HCT116 (cell line): ENCODE data around the gene IFNA8. TPM values are rescaled to one million over a fixed set of nuclear protein-coding genes. Genes with fewer than 3 reads are reported as not detected.

Experiments used
- ATAC-seq: fragments of 200-7000 bp; cut with Tn5 transposase; 2 replicates; pipeline ENCODE4 v1.9.1; 2020; ENCODE audit warnings: mild to moderate bottlenecking, moderate library complexity
- BruUV-seq: library from RNA; stranded (reverse); fragments of 400-500 nt; replicated peaks from 2 replicates; lab custom pipeline; 2021; lab: Mats Ljungman, UMichigan
- CTCF ChIA-PET: fragments of 300-600 bp; sonication (Branson Sonifier 250); formaldehyde crosslinking; loops from one replicate; lab custom pipeline; 2021; ENCODE audit warnings: antibody characterized with exemption; lab: Charles Lee
- POLR2A ChIA-PET: fragments of 300-600, 350-600 bp; sonication (Branson Sonifier 250); formaldehyde crosslinking; loops from one replicate; lab custom pipeline; 2021; ENCODE audit warnings: antibody characterized with exemption; lab: Charles Lee
- RAD21 ChIA-PET, 2 experiments: fragments of 300-600 bp; sonication (Branson Sonifier 250); formaldehyde crosslinking; loops; one replicate each; lab custom pipeline; 2023; ENCODE audit warnings: low total read pairs in 2 of 2; ENCODE audit not compliant: uncharacterized antibody in 2 of 2, unreplicated experiment in 2 of 2, low non-redundant PET in 1 of 2; lab: Charles Lee
- DNase-seq: peaks from one replicate; pipeline ENCODE4 v3.0.0-alpha.2; 2010; ENCODE audit warnings: low read depth, low spot score
- H2AFZ ChIP-seq: fragments of 200-600 bp; shearing (Covaris generic), sonication (generic); 2 replicates; pipeline ENCODE4 v1.6.1; 2017; ENCODE audit warnings: low read depth, mixed run types, mixed read lengths, antibody characterized with exemption, low read length; ENCODE audit not compliant: poor library complexity, severe bottlenecking
- H3K27ac ChIP-seq: 2 replicates; pipeline ENCODE4 v1.5.1; 2012; ENCODE audit warnings: low read depth, low read length
- H3K27me3 ChIP-seq: fragments of 200-600 bp; sonication (generic); 2 replicates; pipeline ENCODE4 v1.6.1; 2016; ENCODE audit warnings: mixed run types, low read length, mixed read lengths; ENCODE audit not compliant: insufficient read depth
- H3K36me3 ChIP-seq, 2 experiments: fragments of 200-500 bp in 1 of 2; fragments of 200-600 bp in 1 of 2; sonication (Bioruptor generic) in 1 of 2; sonication (generic) in 1 of 2; 2 replicates each; pipeline versions ENCODE4 v1.5.1 to v1.6.1; 2014 to 2016; ENCODE audit warnings: low read length in 2 of 2, inconsistent platforms in 1 of 2, mixed read lengths in 1 of 2, mixed run types in 1 of 2; ENCODE audit not compliant: insufficient read depth in 2 of 2, control insufficient read depth in 1 of 2
- H3K4me1 ChIP-seq, 2 experiments: fragments of 200-600 bp in 1 of 2; sonication (generic) in 1 of 2; 2 replicates each; pipeline versions ENCODE4 v1.5.1 to v1.6.1; 2012 to 2017; ENCODE audit warnings: low read length in 2 of 2, inconsistent platforms in 1 of 2, mild to moderate bottlenecking in 1 of 2, mixed read lengths in 1 of 2, mixed run types in 1 of 2, moderate library complexity in 1 of 2; ENCODE audit not compliant: insufficient read depth in 2 of 2, control insufficient read depth in 1 of 2
- H3K4me2 ChIP-seq: fragments of 200-600 bp; sonication (generic); 2 replicates; pipeline ENCODE4 v1.6.1; 2017; ENCODE audit warnings: mixed run types, low read length, mixed read lengths
- H3K4me3 ChIP-seq, 2 experiments: fragments of 200-600 bp in 1 of 2; sonication (generic) in 1 of 2; replicated peaks in 1 of 2; 2 replicates each; pipeline ENCODE4 v1.5.1; 2011 to 2016; ENCODE audit warnings: low read length in 2 of 2, control low read depth in 1 of 2, low read depth in 1 of 2, mild to moderate bottlenecking in 1 of 2, mixed read lengths in 1 of 2, mixed run types in 1 of 2
- H3K79me2 ChIP-seq: fragments of 200-600 bp; sonication (generic); 2 replicates; pipeline ENCODE4 v1.6.1; 2017; ENCODE audit warnings: mild to moderate bottlenecking, mixed run types, low read length, moderate library complexity, mixed read lengths; ENCODE audit not compliant: insufficient read depth
- H3K9ac ChIP-seq: fragments of 200-600 bp; sonication (generic); 2 replicates; pipeline ENCODE4 v1.6.1; 2016; ENCODE audit warnings: low read length, mixed read lengths
- H3K9me2 ChIP-seq: fragments of 200-600 bp; sonication (generic), shearing (Covaris generic); 2 replicates; pipeline ENCODE4 v1.6.1; 2017; ENCODE audit warnings: mixed run types, mild to moderate bottlenecking, moderate library complexity; ENCODE audit not compliant: insufficient read depth
- H3K9me3 ChIP-seq, 2 experiments: fragments of 200-500 bp in 1 of 2; fragments of 200-600 bp in 1 of 2; sonication (Bioruptor generic) in 1 of 2; sonication (generic) in 1 of 2; 2 replicates each; pipeline ENCODE4 v1.6.1; 2014 to 2017; ENCODE audit warnings: low read length in 2 of 2, mixed read lengths in 2 of 2, inconsistent platforms in 1 of 2, low read depth in 1 of 2, mild to moderate bottlenecking in 1 of 2, mixed run types in 1 of 2, moderate library complexity in 1 of 2; ENCODE audit not compliant: control insufficient read depth in 1 of 2, insufficient read depth in 1 of 2
- H4K20me1 ChIP-seq: fragments of 200-600 bp; sonication (generic), shearing (Covaris generic); 2 replicates; pipeline ENCODE4 v1.6.1; 2017; ENCODE audit warnings: mixed run types, mild to moderate bottlenecking, moderate library complexity; ENCODE audit not compliant: insufficient read depth
- CBX3 ChIP-seq: IDR thresholded peaks from 2 replicates; pipeline ENCODE4 v1.6.1; 2012; ENCODE audit warnings: low read depth
- EGR1 ChIP-seq: IDR thresholded peaks from 2 replicates; pipeline ENCODE4 v1.6.1; 2012; ENCODE audit warnings: low read depth
- ELF1 ChIP-seq: IDR thresholded peaks from 2 replicates; pipeline ENCODE4 v1.6.1; 2012; ENCODE audit warnings: low read depth, borderline replicate concordance
- EZH2 ChIP-seq: fragments of 200-600 bp; sonication (generic); IDR thresholded peaks from 2 replicates; pipeline ENCODE4 v1.6.1; 2017; ENCODE audit warnings: antibody characterized with exemption, mixed run types
- FOSL1 ChIP-seq: IDR thresholded peaks from 2 replicates; pipeline ENCODE4 v1.6.1; 2012; ENCODE audit warnings: low read depth
- POLR2AphosphoS5 ChIP-seq: IDR thresholded peaks from 2 replicates; pipeline ENCODE4 v1.6.1; 2011; ENCODE audit warnings: mild to moderate bottlenecking, low read depth, low read length, moderate library complexity
- RAD21 ChIP-seq: IDR thresholded peaks from 2 replicates; pipeline ENCODE4 v1.6.1; 2012; ENCODE audit warnings: low read depth, mild to moderate bottlenecking
- SRF ChIP-seq: IDR thresholded peaks from 2 replicates; pipeline ENCODE4 v1.6.1; 2012; ENCODE audit warnings: low read depth
- TCF7L2 ChIP-seq: IDR thresholded peaks from 2 replicates; pipeline ENCODE4 v1.7.0; 2011; ENCODE audit warnings: borderline replicate concordance, inconsistent platforms; ENCODE audit not compliant: insufficient read depth, insufficient read length; ENCODE audit errors: extremely low read depth
- ZBTB33 ChIP-seq: IDR thresholded peaks from 2 replicates; pipeline ENCODE4 v1.6.1; 2011; ENCODE audit warnings: mild to moderate bottlenecking, low read length, moderate library complexity; ENCODE audit not compliant: insufficient replicate concordance; ENCODE audit errors: extremely low read depth
- intact Hi-C: fragments of 100-400 bp; cut with micrococcal nuclease; formaldehyde crosslinking; loops from 2 replicates; pipeline ENCODE4 v1.10.0; 2022
- total RNA-seq: library from RNA; stranded (reverse); gene quantifications from one replicate; pipeline ENCODE4 v1.2.1, GENCODE V29; 2021; ENCODE audit not compliant: unreplicated experiment
- TF ChIP-seq, protein P1 (sequence below): IDR thresholded peaks from 2 replicates; pipeline ENCODE4 v1.6.1; 2012; ENCODE audit warnings: low read depth

The IFNA8 gene
- total RNA-seq, 1 experiment from 2014 or later, result not detected

- Histone ChIP-seq H4K20me1 (no peaks in the 10 kb centered on the region), H3K27ac (no peak overlapping the region), H3K9ac (no peak overlapping the region), H2AFZ (no peak overlapping the region), H3K79me2 (no peaks in the 10 kb centered on the region), H3K4me3 (no peak overlapping the region), H3K36me3 (no peaks in the 10 kb centered on the region), H3K9me3 (no peaks in the 10 kb centered on the region), H3K27me3 (no peaks in the 10 kb centered on the region), H3K9me2 (no peaks in the 10 kb centered on the region), H3K4me1 (peaks cover 0 to 7% of the 10 kb centered on the region in 2 experiments; a peak in 1 of 4 replicates), H3K4me2 (no peak overlapping the region)
- BruUV-seq, result no TSS peak
- TF ChIP-seq EZH2 (no peak), FOSL1 (no peak), CBX3 (no peak), ZBTB33 (no peak), EGR1 (no peak), TCF7L2 (no peak), SRF (no peak), RAD21 (no peak), POLR2AphosphoS5 (no peak), ELF1 (no peak)
- TF ChIP-seq, protein P1, sequence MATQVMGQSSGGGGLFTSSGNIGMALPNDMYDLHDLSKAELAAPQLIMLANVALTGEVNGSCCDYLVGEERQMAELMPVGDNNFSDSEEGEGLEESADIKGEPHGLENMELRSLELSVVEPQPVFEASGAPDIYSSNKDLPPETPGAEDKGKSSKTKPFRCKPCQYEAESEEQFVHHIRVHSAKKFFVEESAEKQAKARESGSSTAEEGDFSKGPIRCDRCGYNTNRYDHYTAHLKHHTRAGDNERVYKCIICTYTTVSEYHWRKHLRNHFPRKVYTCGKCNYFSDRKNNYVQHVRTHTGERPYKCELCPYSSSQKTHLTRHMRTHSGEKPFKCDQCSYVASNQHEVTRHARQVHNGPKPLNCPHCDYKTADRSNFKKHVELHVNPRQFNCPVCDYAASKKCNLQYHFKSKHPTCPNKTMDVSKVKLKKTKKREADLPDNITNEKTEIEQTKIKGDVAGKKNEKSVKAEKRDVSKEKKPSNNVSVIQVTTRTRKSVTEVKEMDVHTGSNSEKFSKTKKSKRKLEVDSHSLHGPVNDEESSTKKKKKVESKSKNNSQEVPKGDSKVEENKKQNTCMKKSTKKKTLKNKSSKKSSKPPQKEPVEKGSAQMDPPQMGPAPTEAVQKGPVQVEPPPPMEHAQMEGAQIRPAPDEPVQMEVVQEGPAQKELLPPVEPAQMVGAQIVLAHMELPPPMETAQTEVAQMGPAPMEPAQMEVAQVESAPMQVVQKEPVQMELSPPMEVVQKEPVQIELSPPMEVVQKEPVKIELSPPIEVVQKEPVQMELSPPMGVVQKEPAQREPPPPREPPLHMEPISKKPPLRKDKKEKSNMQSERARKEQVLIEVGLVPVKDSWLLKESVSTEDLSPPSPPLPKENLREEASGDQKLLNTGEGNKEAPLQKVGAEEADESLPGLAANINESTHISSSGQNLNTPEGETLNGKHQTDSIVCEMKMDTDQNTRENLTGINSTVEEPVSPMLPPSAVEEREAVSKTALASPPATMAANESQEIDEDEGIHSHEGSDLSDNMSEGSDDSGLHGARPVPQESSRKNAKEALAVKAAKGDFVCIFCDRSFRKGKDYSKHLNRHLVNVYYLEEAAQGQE, result no peak
- intact Hi-C loops, result no loop called here
- POLR2A ChIA-PET, result no interaction called here
- RAD21 ChIA-PET, result no interaction called here
- DNase-seq (no peak), ATAC-seq (no peak)
- CTCF ChIA-PET, result no interaction called here
These were observed 9.0 kb upstream of the IFNA8 start for GRCh38 chr9:21399956-21400355.
